RWPE2 (cell line): ENCODE data around the gene NR1I2.

Experiments used
- ATAC-seq: fragments of 200-7000 bp; cut with Tn5 transposase; 3 replicates; pipeline ENCODE4 v1.9.1; 2021; ENCODE audit warnings: low read depth
- DNase-seq: peaks from one replicate; pipeline ENCODE4 v3.0.0-alpha.2; 2020; ENCODE audit warnings: low spot score
- H3K27ac ChIP-seq: fragments of 450-650 bp; 2 replicates; pipeline ENCODE4 v1.5.1; 2017; ENCODE audit warnings: mild to moderate bottlenecking; ENCODE audit not compliant: poor library complexity, severe bottlenecking
- H3K27me3 ChIP-seq: fragments of 250-450 bp; sonication (Bioruptor Pico); 2 replicates; pipeline ENCODE4 v1.5.1; 2021; ENCODE audit warnings: mild to moderate bottlenecking, moderate library complexity; ENCODE audit not compliant: insufficient read depth, poor library complexity, severe bottlenecking
- H3K36me3 ChIP-seq: fragments of 250-450 bp; sonication (Bioruptor Pico); 2 replicates; pipeline ENCODE4 v1.5.1; 2020; ENCODE audit warnings: low read depth, mild to moderate bottlenecking, moderate library complexity
- H3K4me1 ChIP-seq: fragments of 250-450 bp; sonication (Bioruptor Pico); 2 replicates; pipeline ENCODE4 v1.5.1; 2021; ENCODE audit warnings: mild to moderate bottlenecking, moderate library complexity; ENCODE audit not compliant: insufficient read depth, poor library complexity, severe bottlenecking
- H3K4me3 ChIP-seq: fragments of 250-450 bp; sonication (Bioruptor Pico); 2 replicates; pipeline ENCODE4 v1.5.1; 2021; ENCODE audit warnings: mild to moderate bottlenecking, moderate library complexity; ENCODE audit not compliant: severe bottlenecking
- H3K9me3 ChIP-seq: fragments of 250-450 bp; sonication (Bioruptor Pico); 2 replicates; pipeline ENCODE4 v1.5.1; 2021; ENCODE audit warnings: mild to moderate bottlenecking, moderate library complexity; ENCODE audit not compliant: severe bottlenecking
- CTCF ChIP-seq: fragments of 450-650 bp; IDR thresholded peaks from one replicate; pipeline ENCODE4 v1.5.1; 2017; ENCODE audit warnings: mild to moderate bottlenecking, moderate library complexity; ENCODE audit not compliant: poor library complexity, severe bottlenecking

The NR1I2 gene

GRCh38 chr3:119796785-119797184 lies 14.9 kb downstream of the NR1I2 start:
- no peak for TF ChIP-seq CTCF
- no peak overlapping the region for H3K4me3 ChIP-seq
- no peak overlapping the region for H3K27ac ChIP-seq
- no peaks in the 10 kb centered on the region for H3K9me3 ChIP-seq
- no peaks in the 10 kb centered on the region for H3K27me3 ChIP-seq
- no peak for DNase-seq
- H3K4me1 ChIP-seq, result no peaks in the 10 kb centered on the region
- no peak for ATAC-seq
- no peaks in the 10 kb centered on the region for H3K36me3 ChIP-seq

GRCh38 chr3:119800844-119801243 lies 18.9 kb downstream of the NR1I2 start:
- DNase-seq, result no peak
- Histone ChIP-seq H3K4me3 (no peak overlapping the region), H3K4me1 (no peaks in the 10 kb centered on the region), H3K9me3 (no peaks in the 10 kb centered on the region), H3K36me3 (no peaks in the 10 kb centered on the region), H3K27ac (no peak overlapping the region), H3K27me3 (no peaks in the 10 kb centered on the region)
- ATAC-seq, result peak; percentile 51; the same call in 2 of the 3 replicates
- TF ChIP-seq CTCF, result no peak

- H3K36me3 ChIP-seq, result no peaks in the 10 kb centered on the region
- no peak for ATAC-seq
- DNase-seq, result no peak
- no peaks in the 10 kb centered on the region for H3K27me3 ChIP-seq
- H3K27ac ChIP-seq, result no peak overlapping the region
- TF ChIP-seq CTCF, result no peak
- no peaks in the 10 kb centered on the region for H3K9me3 ChIP-seq
- no peak overlapping the region for H3K4me3 ChIP-seq
- H3K4me1 ChIP-seq, result no peaks in the 10 kb centered on the region
Measured at GRCh38 chr3:119808244-119808643, 26.3 kb downstream of the NR1I2 start.

- no peaks in the 10 kb centered on the region for H3K36me3 ChIP-seq
- H3K4me1 ChIP-seq, result no peaks in the 10 kb centered on the region
- no peaks in the 10 kb centered on the region for H3K9me3 ChIP-seq
- no peak for TF ChIP-seq CTCF
- H3K4me3 ChIP-seq, result no peak overlapping the region
- no peak overlapping the region for H3K27ac ChIP-seq
- H3K27me3 ChIP-seq, result no peaks in the 10 kb centered on the region
- ATAC-seq (no peak), DNase-seq (no peak)
Measured at GRCh38 chr3:119808843-119809242, 26.9 kb downstream of the NR1I2 start.

GRCh38 chr3:119809249-119810017 lies 27.5 kb downstream of the NR1I2 start:
- no peak overlapping the region for H3K4me3 ChIP-seq
- ATAC-seq, result no peak

More at GRCh38 chr3:119809249-119810017, 27.5 kb downstream of the NR1I2 start:
- H3K27ac ChIP-seq, result no peak overlapping the region
- H3K4me1 ChIP-seq, result no peaks in the 10 kb centered on the region
- DNase-seq, result no peak
- H3K36me3 ChIP-seq, result no peaks in the 10 kb centered on the region
- no peaks in the 10 kb centered on the region for H3K9me3 ChIP-seq
- H3K27me3 ChIP-seq, result no peaks in the 10 kb centered on the region
- TF ChIP-seq CTCF, result no peak
